ENCODE data around the gene SUFU. TPM values are rescaled to one million over a fixed set of nuclear protein-coding genes. Genes with fewer than 3 reads are reported as not detected.

Gene SUFU
- total and polyA plus RNA-seq, 2 of the 4 experiments (the other 2 are of a cell fraction) = 2.2 to 11.0 TPM

DNA sequence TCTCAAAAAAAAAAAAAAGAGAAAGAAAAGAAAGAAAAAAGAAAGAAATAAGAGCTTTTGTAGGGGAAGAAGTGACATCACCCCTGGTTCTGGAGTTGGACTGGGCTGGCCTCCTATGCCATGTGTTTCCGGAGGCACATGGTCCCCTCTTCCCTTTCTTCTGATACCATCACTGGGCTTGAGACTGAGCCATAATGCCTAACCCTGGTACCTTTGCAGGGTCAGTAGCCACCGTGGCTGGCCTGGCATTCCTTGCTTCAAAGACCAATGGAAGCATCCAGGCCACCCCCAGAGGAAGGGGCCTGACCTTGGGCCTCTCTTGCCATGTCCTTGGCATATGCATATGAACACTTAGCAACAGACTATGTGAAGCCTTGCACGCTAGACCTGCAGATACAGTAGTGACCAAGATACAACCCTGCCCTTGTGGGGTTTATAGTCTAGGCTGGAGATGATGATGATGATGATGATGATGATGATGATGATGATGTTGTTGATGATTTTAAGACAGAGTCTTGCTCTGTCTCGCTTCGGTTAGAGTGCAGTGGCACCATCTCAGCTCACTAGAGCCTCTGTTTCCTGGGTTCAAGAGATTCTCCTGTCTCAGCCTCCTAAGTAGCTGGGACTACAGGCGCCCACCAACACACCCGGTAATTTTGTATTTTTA is 31.8 kb downstream of the SUFU start:
- WGBS, 2 experiments (ENCODE audit: extremely low coverage in 2 of 2, insufficient read length in 1 of 2) = 98% methylated on average over 6 of the region's 7 CpGs; no CpG with 5 or more reads in 1 of the 2 experiments

More for the DNA sequence above, 31.8 kb downstream of the SUFU start:
- intact Hi-C loops (cut with micrococcal nuclease) = no loop called here
- Histone ChIP-seq H2AK9ac (replicated peaks; ENCODE audit: low read depth, low read length, poor library complexity) (no peak overlapping the region), H3K9ac (ENCODE audit: low read depth, low read length) (no peak overlapping the region), H3K9me1 (ENCODE audit: insufficient read depth, low read length) (peaks cover 9% of the 10 kb centered on the region), H4K20me1 (ENCODE audit: insufficient read depth, low read length) (peaks cover 18% of the 10 kb centered on the region), H3K36me3 (ENCODE audit: control insufficient read depth, insufficient read depth, low read length) (peaks cover 9% of the 10 kb centered on the region; the same call in 1 of the 2 replicates), H2BK15ac (ENCODE audit: low read depth, low read length) (no peak overlapping the region), H3K4me1 (ENCODE audit: control insufficient read depth, insufficient read depth, low read length) (no peaks in the 10 kb centered on the region), H4K91ac (ENCODE audit: insufficient read depth, low read depth, low read length) (no peak overlapping the region), H3K27ac (ENCODE audit: insufficient read depth, low read length) (no peak overlapping the region), H2BK20ac (ENCODE audit: low read depth, low read length) (no peak overlapping the region), H3K23ac (ENCODE audit: low read depth, low read length) (no peak overlapping the region), H3K4me2 (ENCODE audit: low read depth, low read length) (no peak overlapping the region), H2AFZ (replicated peaks; ENCODE audit: low read length, poor library complexity) (no peak overlapping the region), H3K4me3 (ENCODE audit: insufficient read depth, low read depth, low read length) (no peak overlapping the region), H3K56ac (ENCODE audit: extremely low read depth, insufficient read depth, low read length) (no peak overlapping the region), H3K14ac (replicated peaks; ENCODE audit: low read depth, low read length) (no peak overlapping the region), H2BK5ac (ENCODE audit: low read depth, low read length, poor library complexity, severe bottlenecking) (no peak overlapping the region), H3K27me3 (ENCODE audit: control insufficient read depth, insufficient read depth, low read length) (no peaks in the 10 kb centered on the region), H3K79me1 (ENCODE audit: low read depth in 1 of 2, low read length in 2 of 2) (peaks cover 25 to 47% of the 10 kb centered on the region in 2 experiments), H4K8ac (ENCODE audit: low read depth in 2 of 2, low read length in 2 of 2) (no peak overlapping the region), H3K4ac (ENCODE audit: low read depth, low read length) (no peak overlapping the region), H2AK5ac (ENCODE audit: low read depth, low read length) (no peak overlapping the region), H2BK120ac (ENCODE audit: low read depth, low read length) (no peak overlapping the region), H3K9me3 (ENCODE audit: control insufficient read depth, insufficient read depth, low read length) (no peaks in the 10 kb centered on the region), H3K18ac (ENCODE audit: low read depth, low read length) (no peak overlapping the region), H4K5ac (ENCODE audit: low read depth, low read length) (no peak overlapping the region)
- no peak for TF ChIP-seq RFX5 (IDR thresholded peaks at IDR 0.05; ENCODE audit: low read depth, low read length)
- TF ChIP-seq MAFK (IDR thresholded peaks at IDR 0.05; ENCODE audit: low read depth, low read length) = no peak
- no peak for TF ChIP-seq CHD1 (IDR thresholded peaks at IDR 0.05; ENCODE audit: low read depth, low read length)
- no peak for TF ChIP-seq RCOR1 (IDR thresholded peaks at IDR 0.05; ENCODE audit: insufficient replicate concordance, low read length)
- TF ChIP-seq CEBPB (IDR thresholded peaks at IDR 0.05; ENCODE audit: low read depth, low read length) = no peak
- TF ChIP-seq, protein P1, sequence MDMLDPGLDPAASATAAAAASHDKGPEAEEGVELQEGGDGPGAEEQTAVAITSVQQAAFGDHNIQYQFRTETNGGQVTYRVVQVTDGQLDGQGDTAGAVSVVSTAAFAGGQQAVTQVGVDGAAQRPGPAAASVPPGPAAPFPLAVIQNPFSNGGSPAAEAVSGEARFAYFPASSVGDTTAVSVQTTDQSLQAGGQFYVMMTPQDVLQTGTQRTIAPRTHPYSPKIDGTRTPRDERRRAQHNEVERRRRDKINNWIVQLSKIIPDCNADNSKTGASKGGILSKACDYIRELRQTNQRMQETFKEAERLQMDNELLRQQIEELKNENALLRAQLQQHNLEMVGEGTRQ (IDR thresholded peaks at IDR 0.05; ENCODE audit: low read depth, low read length) = no peak
- TF ChIP-seq CTCF (conservative IDR thresholded peaks at IDR 0.05; ENCODE audit: low read depth, low read length) = no peak
- TF ChIP-seq, protein P2, sequence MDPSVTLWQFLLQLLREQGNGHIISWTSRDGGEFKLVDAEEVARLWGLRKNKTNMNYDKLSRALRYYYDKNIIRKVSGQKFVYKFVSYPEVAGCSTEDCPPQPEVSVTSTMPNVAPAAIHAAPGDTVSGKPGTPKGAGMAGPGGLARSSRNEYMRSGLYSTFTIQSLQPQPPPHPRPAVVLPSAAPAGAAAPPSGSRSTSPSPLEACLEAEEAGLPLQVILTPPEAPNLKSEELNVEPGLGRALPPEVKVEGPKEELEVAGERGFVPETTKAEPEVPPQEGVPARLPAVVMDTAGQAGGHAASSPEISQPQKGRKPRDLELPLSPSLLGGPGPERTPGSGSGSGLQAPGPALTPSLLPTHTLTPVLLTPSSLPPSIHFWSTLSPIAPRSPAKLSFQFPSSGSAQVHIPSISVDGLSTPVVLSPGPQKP (IDR thresholded peaks at IDR 0.05; ENCODE audit: borderline replicate concordance, low read depth, low read length) = no peak
- no peak for TF ChIP-seq MAZ (IDR thresholded peaks at IDR 0.05; ENCODE audit: borderline replicate concordance, low read depth, low read length)
- no peak for TF ChIP-seq NFE2L2 (IDR thresholded peaks at IDR 0.05; ENCODE audit: low read depth, low read length)
- no peak for TF ChIP-seq POLR2A (IDR thresholded peaks at IDR 0.05; ENCODE audit: low read depth, low read length)
- TF ChIP-seq BHLHE40 (IDR thresholded peaks at IDR 0.05; ENCODE audit: low read depth, low read length) = no peak
- TF ChIP-seq RAD21 (IDR thresholded peaks at IDR 0.05; ENCODE audit: low read length) = no peak
- TF ChIP-seq FOS (IDR thresholded peaks at IDR 0.05; ENCODE audit: low read depth, low read length) = no peak
- no peak for TF ChIP-seq MXI1 (IDR thresholded peaks at IDR 0.05; ENCODE audit: borderline replicate concordance, low read depth, low read length)
- TF ChIP-seq SMC3 (IDR thresholded peaks at IDR 0.05; ENCODE audit: low read depth, low read length) = no peak
- in situ Hi-C loops (cut with MboI; ENCODE audit: low sequenced_read_pairs) = no loop called here
- ChIA-PET CTCF (no interaction called here), POLR2A (ENCODE audit: unreplicated experiment) (no interaction called here)
- no TSS peak for BruUV-seq (replicated peaks)
- dilution Hi-C loops (cut with HindIII; ENCODE audit: low sequenced_read_pairs, unreplicated experiment) = no loop called here
- no peak for DNase-seq
- ATAC-seq (ENCODE audit: low read depth) = no peak

Measured in IMR-90 (cell line).